ENCODE data around the gene ASCC3.
A peak's percentile ranks its signal among the peaks of the same experiment; 100 is the strongest.

ASCC3 gene

GRCh38 chr6:100488244-100488643 is 392.9 kb downstream of the ASCC3 start:
- H3K4me3 ChIP-seq (ENCODE audit: low read depth, low read length) = no peak overlapping the region
- TF ChIP-seq, protein P1, sequence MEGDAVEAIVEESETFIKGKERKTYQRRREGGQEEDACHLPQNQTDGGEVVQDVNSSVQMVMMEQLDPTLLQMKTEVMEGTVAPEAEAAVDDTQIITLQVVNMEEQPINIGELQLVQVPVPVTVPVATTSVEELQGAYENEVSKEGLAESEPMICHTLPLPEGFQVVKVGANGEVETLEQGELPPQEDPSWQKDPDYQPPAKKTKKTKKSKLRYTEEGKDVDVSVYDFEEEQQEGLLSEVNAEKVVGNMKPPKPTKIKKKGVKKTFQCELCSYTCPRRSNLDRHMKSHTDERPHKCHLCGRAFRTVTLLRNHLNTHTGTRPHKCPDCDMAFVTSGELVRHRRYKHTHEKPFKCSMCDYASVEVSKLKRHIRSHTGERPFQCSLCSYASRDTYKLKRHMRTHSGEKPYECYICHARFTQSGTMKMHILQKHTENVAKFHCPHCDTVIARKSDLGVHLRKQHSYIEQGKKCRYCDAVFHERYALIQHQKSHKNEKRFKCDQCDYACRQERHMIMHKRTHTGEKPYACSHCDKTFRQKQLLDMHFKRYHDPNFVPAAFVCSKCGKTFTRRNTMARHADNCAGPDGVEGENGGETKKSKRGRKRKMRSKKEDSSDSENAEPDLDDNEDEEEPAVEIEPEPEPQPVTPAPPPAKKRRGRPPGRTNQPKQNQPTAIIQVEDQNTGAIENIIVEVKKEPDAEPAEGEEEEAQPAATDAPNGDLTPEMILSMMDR (IDR thresholded peaks at IDR 0.05; ENCODE audit: low read depth, low read length) = no peak

DNA sequence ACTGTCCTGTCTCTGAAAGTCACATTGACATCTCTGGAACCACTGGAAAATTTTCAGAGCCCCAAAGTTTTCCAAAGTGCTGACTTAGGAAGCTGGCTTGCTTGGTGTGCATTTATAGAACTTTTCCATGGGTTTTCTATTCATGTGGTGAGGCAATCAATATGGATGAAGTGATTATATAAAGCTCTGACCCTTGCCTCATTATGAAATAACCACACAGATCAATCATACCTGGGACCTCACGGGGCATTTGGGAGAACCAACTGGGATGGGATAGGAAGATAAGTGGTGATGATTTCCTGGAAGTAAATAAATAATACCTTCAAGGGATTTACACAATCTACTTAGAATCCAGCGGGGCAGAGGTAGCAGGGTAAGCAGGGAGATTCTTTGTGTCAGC is 393.5 kb downstream of the ASCC3 start:
- H3K4me3 ChIP-seq (ENCODE audit: low read depth, low read length) = no peak overlapping the region
- TF ChIP-seq, protein P1 (IDR thresholded peaks at IDR 0.05; ENCODE audit: low read depth, low read length) = no peak

- TF ChIP-seq, protein P1 (IDR thresholded peaks at IDR 0.05; ENCODE audit: low read depth, low read length) = no peak
- no peak overlapping the region for H3K4me3 ChIP-seq (ENCODE audit: low read depth, low read length)
These were observed 395.9 kb downstream of the ASCC3 start for GRCh38 chr6:100485268-100485667.

GRCh38 chr6:100484474-100484873 is 396.7 kb downstream of the ASCC3 start:
- TF ChIP-seq, protein P1 (IDR thresholded peaks at IDR 0.05; ENCODE audit: low read depth, low read length) = no peak
- no peak overlapping the region for H3K4me3 ChIP-seq (ENCODE audit: low read depth, low read length)

DNA sequence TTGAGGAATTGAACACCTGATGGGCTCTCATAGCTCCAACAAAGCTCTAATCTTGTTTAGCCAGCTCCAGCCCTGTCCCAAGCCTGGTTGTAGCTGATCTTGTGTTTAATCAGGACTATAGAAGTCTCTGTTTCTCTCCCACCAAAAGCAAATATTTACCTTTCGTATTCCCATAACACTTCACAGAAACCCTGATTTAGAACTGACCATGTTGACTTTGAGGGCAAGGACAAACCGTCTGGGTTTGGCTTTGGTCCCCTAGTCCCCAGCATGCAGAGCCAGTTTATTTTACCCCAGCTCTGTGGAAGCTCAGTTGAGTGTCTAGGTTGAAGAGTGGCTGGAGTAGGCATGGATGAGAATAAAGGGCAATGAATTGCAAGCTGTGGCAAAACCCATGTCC is 398.4 kb downstream of the ASCC3 start:
- H3K4me3 ChIP-seq (ENCODE audit: low read depth, low read length) = no peak overlapping the region
- TF ChIP-seq, protein P1 (IDR thresholded peaks at IDR 0.05; ENCODE audit: low read depth, low read length) = no peak

DNA sequence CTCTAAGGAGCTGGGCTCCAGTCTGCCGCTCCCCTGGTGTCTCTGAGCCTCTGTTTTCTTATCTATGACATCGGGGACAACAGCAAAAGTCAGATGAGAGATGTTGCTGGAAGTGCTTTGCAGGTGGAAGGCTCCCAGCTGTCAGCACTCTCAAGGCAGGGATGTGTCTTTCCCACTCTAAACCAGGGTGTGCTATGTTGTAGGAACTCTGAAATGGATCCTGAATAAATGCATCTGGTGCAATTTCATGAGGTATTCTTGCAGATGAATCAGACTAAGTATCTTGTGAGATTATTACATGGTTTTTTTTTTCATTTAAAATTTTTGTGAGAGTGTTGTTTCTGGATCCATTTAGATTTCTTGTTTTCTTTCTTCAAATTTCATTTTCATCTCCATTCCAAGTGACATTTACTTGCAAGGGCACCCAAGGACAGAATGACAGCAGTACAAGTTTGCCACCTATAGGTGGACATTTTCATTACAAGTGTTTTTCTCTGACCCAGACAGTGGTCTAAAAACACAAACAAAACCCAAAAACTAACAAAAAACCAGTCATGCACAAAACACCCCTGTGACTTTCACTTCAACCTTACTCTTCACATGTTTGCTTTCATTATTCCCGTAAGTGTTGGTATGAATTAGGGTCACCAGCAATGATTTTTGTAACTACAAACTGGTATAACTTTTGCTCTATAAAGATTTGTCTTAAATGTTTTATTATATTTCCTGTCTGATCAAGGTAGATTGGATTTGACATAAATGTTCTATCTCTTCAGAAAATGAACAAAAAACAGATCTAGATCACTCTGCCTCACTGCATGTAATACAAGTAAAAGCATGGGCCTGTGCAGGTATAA is 401.7 kb downstream of the ASCC3 start:
- no peak overlapping the region for H3K4me3 ChIP-seq (ENCODE audit: low read depth, low read length)
- TF ChIP-seq, protein P1 (IDR thresholded peaks at IDR 0.05; ENCODE audit: low read depth, low read length) = peak; percentile 44

DNA sequence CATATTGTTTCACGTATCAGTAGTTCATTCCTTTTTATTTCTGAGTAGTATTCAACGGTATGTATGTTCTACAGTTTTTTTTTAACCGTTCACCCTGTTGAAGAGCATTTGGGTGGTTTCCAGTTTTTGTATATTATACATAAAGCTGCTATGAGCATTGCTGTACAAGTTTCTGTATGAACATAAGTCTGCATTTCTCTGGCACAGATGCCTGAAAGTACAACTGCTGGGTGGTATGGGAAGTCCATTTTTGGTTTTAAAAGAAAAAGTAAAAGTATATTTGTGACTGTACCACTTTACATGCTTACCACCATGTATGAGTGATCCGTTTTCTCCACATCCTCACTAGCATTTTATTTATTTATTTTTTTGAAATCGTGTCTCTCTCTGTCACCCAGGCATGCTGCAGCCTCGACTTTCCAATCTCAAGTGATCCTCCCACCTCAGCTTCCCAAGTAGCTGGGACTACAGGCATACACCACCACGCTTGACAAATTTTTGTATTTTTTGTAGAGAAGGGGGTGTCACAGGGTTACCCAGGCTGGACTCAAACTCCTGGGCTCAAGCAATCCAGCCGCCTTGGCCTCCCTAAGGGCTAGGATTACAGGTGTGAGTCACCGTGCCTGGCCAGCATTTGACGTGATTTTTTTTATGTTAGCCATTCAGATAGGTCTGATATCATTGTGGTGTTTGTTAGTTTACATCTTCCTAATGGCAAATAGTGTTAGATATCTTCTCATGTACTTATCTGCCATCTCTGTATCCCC is 405.4 kb downstream of the ASCC3 start:
- TF ChIP-seq, protein P1 (IDR thresholded peaks at IDR 0.05; ENCODE audit: low read depth, low read length) = no peak
- H3K4me3 ChIP-seq (ENCODE audit: low read depth, low read length) = no peak overlapping the region

All from WI38 (cell line).